SK-N-SH (cell line): ENCODE results near the gene C1orf216. TPM values are rescaled to one million over a fixed set of nuclear protein-coding genes. Genes with fewer than 3 reads are reported as not detected.

Source experiments
- CTCF ChIA-PET: fragments of 300-600, 350-600 bp; formaldehyde crosslinking; extraction: SDS; loops from one replicate; lab custom pipeline; 2021; lab: Yijun Ruan, JAX
- POLR2A ChIA-PET: fragments of 350-600 bp; sonication (Branson Sonifier 250); formaldehyde crosslinking; extraction: SDS; loops from one replicate; lab custom pipeline; 2020; ENCODE audit warnings: antibody characterized with exemption, inconsistent platforms; lab: Yijun Ruan, JAX
- DNase-seq: peaks from one replicate; pipeline ENCODE4 v3.0.0; 2012
- H2AFZ ChIP-seq: fragments of 200-600 bp; sonication (generic); 2 replicates; pipeline ENCODE4 v1.8.1; 2016; ENCODE audit warnings: antibody characterized with exemption, mild to moderate bottlenecking, low read depth
- H3F3A ChIP-seq: fragments of 200-600 bp; sonication (generic); replicated peaks from 2 replicates; pipeline ENCODE3; 2016; ENCODE audit warnings: antibody characterized with exemption, mild to moderate bottlenecking; ENCODE audit not compliant: insufficient read depth
- H3K27ac ChIP-seq, 2 experiments: fragments of 200-500 bp in 1 of 2; fragments of 200-600 bp in 1 of 2; sonication (Bioruptor generic) in 1 of 2; sonication (generic), shearing (Covaris generic) in 1 of 2; 2 replicates each; pipeline versions ENCODE4 v1.5.1 to v1.6.1; 2014 to 2016; ENCODE audit warnings: low read depth in 2 of 2, inconsistent platforms in 1 of 2, low read length in 1 of 2, mild to moderate bottlenecking in 1 of 2, mixed read lengths in 1 of 2
- H3K27me3 ChIP-seq: fragments of 200-600 bp; sonication (generic), shearing (Covaris generic); 2 replicates; pipeline ENCODE4 v1.6.1; 2016; ENCODE audit warnings: mixed run types; ENCODE audit not compliant: insufficient read depth
- H3K36me3 ChIP-seq, 2 experiments: fragments of 200-500 bp in 1 of 2; fragments of 200-600 bp in 1 of 2; sonication (Bioruptor generic) in 1 of 2; sonication (generic) in 1 of 2; replicated peaks in 1 of 2; 2 replicates each; pipeline versions ENCODE3 to v1.5.1; 2014 to 2016; ENCODE audit warnings: low read length in 1 of 2, mild to moderate bottlenecking in 1 of 2; ENCODE audit not compliant: insufficient read depth in 2 of 2, control insufficient read depth in 1 of 2
- H3K4me1 ChIP-seq, 2 experiments: fragments of 200-500 bp in 1 of 2; fragments of 200-600 bp in 1 of 2; sonication (Bioruptor generic) in 1 of 2; sonication (generic), shearing (Covaris generic) in 1 of 2; 2 replicates each; pipeline versions ENCODE4 v1.5.1 to v1.6.1; 2014 to 2016; ENCODE audit warnings: low read depth in 1 of 2, low read length in 1 of 2, mixed run types in 1 of 2; ENCODE audit not compliant: insufficient read depth in 2 of 2, control insufficient read depth in 1 of 2
- H3K4me2 ChIP-seq: fragments of 200-600 bp; sonication (generic), shearing (Covaris generic); 2 replicates; pipeline ENCODE4 v1.6.1; 2017; ENCODE audit warnings: mixed run types
- H3K4me3 ChIP-seq, 2 experiments: fragments of 200-500 bp in 1 of 2; fragments of 200-600 bp in 1 of 2; sonication (Bioruptor generic) in 1 of 2; sonication (generic), shearing (Covaris generic) in 1 of 2; 2 replicates each; pipeline versions ENCODE4 v1.5.1 to v1.8.1; 2014 to 2016; ENCODE audit warnings: low read depth in 2 of 2, inconsistent platforms in 1 of 2, low read length in 1 of 2, mild to moderate bottlenecking in 1 of 2, mixed read lengths in 1 of 2, moderate library complexity in 1 of 2
- H3K79me2 ChIP-seq: fragments of 200-600 bp; sonication (generic); 2 replicates; pipeline ENCODE4 v1.8.1; 2017; ENCODE audit warnings: mild to moderate bottlenecking; ENCODE audit not compliant: insufficient read depth
- H3K9ac ChIP-seq: fragments of 200-600 bp; sonication (generic); 2 replicates; pipeline ENCODE4 v1.6.1; 2017; ENCODE audit warnings: mixed run types
- H3K9me2 ChIP-seq: fragments of 200-600 bp; sonication (generic); 2 replicates; pipeline ENCODE4 v1.6.1; 2017; ENCODE audit warnings: mixed run types
- H3K9me3 ChIP-seq: fragments of 200-600 bp; sonication (generic); 2 replicates; pipeline ENCODE4 v1.6.1; 2017; ENCODE audit warnings: mixed run types, mild to moderate bottlenecking, moderate library complexity
- H4K20me1 ChIP-seq: fragments of 200-600 bp; sonication (generic); 2 replicates; pipeline ENCODE4 v1.6.1; 2017; ENCODE audit warnings: mild to moderate bottlenecking, mixed run types; ENCODE audit not compliant: insufficient read depth
- CHD2 ChIP-seq: fragments of 150-350 bp; IDR thresholded peaks from 2 replicates; pipeline ENCODE4 v1.6.1; 2018; ENCODE audit warnings: low read length; ENCODE audit not compliant: partially characterized antibody
- FOSL2 ChIP-seq: IDR thresholded peaks from 2 replicates; pipeline ENCODE4 v1.4.0; 2012; ENCODE audit warnings: low read depth, mild to moderate bottlenecking, moderate library complexity, borderline replicate concordance
- FOXJ3 ChIP-seq: sonication (generic); formaldehyde crosslinking; IDR thresholded peaks from 2 replicates; pipeline ENCODE4 v1.5.1; 2020; ENCODE audit warnings: mild to moderate bottlenecking, missing genetic modification reagents
- FOXM1 ChIP-seq: IDR thresholded peaks from 2 replicates; pipeline ENCODE4 v1.4.0; 2012; ENCODE audit warnings: low read depth, mild to moderate bottlenecking
- IRF3 ChIP-seq: fragments of 150-350 bp; IDR thresholded peaks from 2 replicates; pipeline ENCODE4 v1.6.1; 2016; ENCODE audit warnings: mild to moderate bottlenecking, low read depth, low read length
- MEF2A ChIP-seq: IDR thresholded peaks from 2 replicates; pipeline ENCODE4 v1.4.0; 2012; ENCODE audit warnings: low read depth, borderline replicate concordance
- MXI1 ChIP-seq: IDR thresholded peaks from 2 replicates; pipeline ENCODE4 v1.6.1; 2012; ENCODE audit warnings: mild to moderate bottlenecking, low read depth, low read length, improper control_type of control experiment
- NFIC ChIP-seq: IDR thresholded peaks from 2 replicates; pipeline ENCODE4 v1.4.0; 2012; ENCODE audit warnings: borderline replicate concordance
- NRF1 ChIP-seq: IDR thresholded peaks from 2 replicates; pipeline ENCODE4 v1.6.1; 2012; ENCODE audit warnings: low read depth, mild to moderate bottlenecking, low read length
- RAD21 ChIP-seq: IDR thresholded peaks from 2 replicates; pipeline ENCODE4 v1.6.1; 2012; ENCODE audit warnings: mild to moderate bottlenecking, low read length
- RCOR1 ChIP-seq: fragments of 150-350 bp; IDR thresholded peaks from 2 replicates; pipeline ENCODE4 v1.6.1; 2017; ENCODE audit warnings: antibody characterized with exemption, low read length
- REST ChIP-seq: IDR thresholded peaks from 2 replicates; pipeline ENCODE4 v1.6.1; 2012; ENCODE audit warnings: mild to moderate bottlenecking, low read depth, low read length, moderate library complexity
- SIN3A ChIP-seq: IDR thresholded peaks from 2 replicates; pipeline ENCODE4 v1.6.1; 2012; ENCODE audit warnings: low read depth, mild to moderate bottlenecking, low read length, moderate library complexity, borderline replicate concordance
- SMC3 ChIP-seq: IDR thresholded peaks from 2 replicates; pipeline ENCODE4 v1.6.1; 2012; ENCODE audit warnings: low read depth, low read length, improper control_type of control experiment
- TCF12 ChIP-seq: IDR thresholded peaks from 2 replicates; pipeline ENCODE4 v1.4.0; 2012
- TEAD4 ChIP-seq: IDR thresholded peaks from 2 replicates; pipeline ENCODE4 v1.4.0; 2012; ENCODE audit warnings: mild to moderate bottlenecking, borderline replicate concordance; ENCODE audit not compliant: insufficient read depth
- YY1 ChIP-seq: IDR thresholded peaks from 2 replicates; pipeline ENCODE4 v1.4.0; 2012; ENCODE audit warnings: low read depth, mild to moderate bottlenecking
- ZBTB33 ChIP-seq: IDR thresholded peaks from 2 replicates; pipeline ENCODE4 v1.4.0; 2012; ENCODE audit warnings: low read depth, borderline replicate concordance
- WGBS: methylation state at CpG from one replicate; pipeline ENCODE4 v1.1.6; 2017; ENCODE audit warnings: low lambda C conversion rate; 5-methylcytosine and 5-hydroxymethylcytosine counted together
- polyA plus RNA-seq, 3 experiments: library from polyadenylated mRNA; depleted of rRNA; stranded (reverse); fragments of >200 nt; gene quantifications; 2 replicates each; pipeline ENCODE4 v1.2.3, GENCODE V29; 2012

The C1orf216 gene
- polyA plus RNA-seq, 1 of the 3 experiments (the other 2 are of a cell fraction) = 20.0 TPM

DNA sequence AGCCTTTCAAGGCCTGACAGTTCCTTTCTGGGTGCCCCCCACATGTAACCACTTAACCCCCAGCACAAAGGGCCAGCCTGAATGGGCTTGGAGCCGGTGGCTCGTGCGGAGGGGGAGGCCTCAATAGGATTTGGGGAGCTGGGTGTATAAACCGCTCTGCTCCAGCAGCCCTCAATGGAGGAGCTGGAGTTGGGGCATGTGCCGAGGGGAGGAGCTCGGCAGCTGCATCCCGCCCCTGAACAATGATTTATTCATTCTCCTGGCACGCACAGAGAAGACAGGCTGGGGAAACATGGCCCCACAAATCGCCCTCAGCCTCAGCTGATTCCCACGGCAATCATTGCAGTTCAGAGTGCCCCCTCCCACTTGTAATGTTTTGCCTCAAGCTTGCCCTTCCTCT lies 6.9 kb upstream of the C1orf216 start (continued):
- TF ChIP-seq YY1 (no peak), ZBTB33 (no peak), TCF12 (no peak), NFIC (no peak), MXI1 (no peak)

GRCh38 chr1:35717911-35718476 lies 690 bp downstream of the C1orf216 start:
- peak overlapping the region; percentile 80 for H3K9ac ChIP-seq
- peak; percentile 60 for DNase-seq
- H3K9me3 ChIP-seq = no peaks in the 10 kb centered on the region
- no peaks in the 10 kb centered on the region for H3K9me2 ChIP-seq
- peaks cover 0 to 24% of the 10 kb centered on the region in 2 experiments; a peak in 2 of 4 replicates for H3K4me1 ChIP-seq
- peaks cover 43% of the 10 kb centered on the region; the same call in 1 of the 2 replicates for H3K79me2 ChIP-seq
- H3K27me3 ChIP-seq = no peaks in the 10 kb centered on the region
- H3K36me3 ChIP-seq = peaks cover 12 to 13% of the 10 kb centered on the region in 2 experiments
- H3K4me2 ChIP-seq = peak overlapping the region; percentile 92
- H2AFZ ChIP-seq = peak overlapping the region; percentile 85
- peaks cover 16% of the 10 kb centered on the region for H3F3A ChIP-seq
- WGBS = 5% methylated on average over 10 of the region's 10 CpGs
- ChIA-PET CTCF (interaction anchor here (0.6 to 5.6 kb wide), 9 partner anchors 9 to 300 kb away, joined by 3 to 124 read pairs (median 3); no protein-coding TSS in a partner anchor), POLR2A (interaction anchor here (0.9 to 1.4 kb wide), 3 partner anchors 10 to 267 kb away, joined by 3 read pairs; no protein-coding TSS in a partner anchor)
- peak overlapping the region; percentile 71 to 85 for H3K4me3 ChIP-seq
- H3K27ac ChIP-seq = peak overlapping the region; percentile 74 to 80
- no peak for TF ChIP-seq IRF3
- 0 out of 2 replicates have a peak, but pooled peaks have one; percentile 22 for TF ChIP-seq NFIC
- TF ChIP-seq RCOR1 = no peak
- TF ChIP-seq MEF2A = no peak
- TF ChIP-seq FOXM1 = no peak
- no peak for TF ChIP-seq FOXJ3 (CRISPR knock-in tag)
- no peak for TF ChIP-seq MXI1
- peaks cover 10% of the 10 kb centered on the region for H4K20me1 ChIP-seq

DNA sequence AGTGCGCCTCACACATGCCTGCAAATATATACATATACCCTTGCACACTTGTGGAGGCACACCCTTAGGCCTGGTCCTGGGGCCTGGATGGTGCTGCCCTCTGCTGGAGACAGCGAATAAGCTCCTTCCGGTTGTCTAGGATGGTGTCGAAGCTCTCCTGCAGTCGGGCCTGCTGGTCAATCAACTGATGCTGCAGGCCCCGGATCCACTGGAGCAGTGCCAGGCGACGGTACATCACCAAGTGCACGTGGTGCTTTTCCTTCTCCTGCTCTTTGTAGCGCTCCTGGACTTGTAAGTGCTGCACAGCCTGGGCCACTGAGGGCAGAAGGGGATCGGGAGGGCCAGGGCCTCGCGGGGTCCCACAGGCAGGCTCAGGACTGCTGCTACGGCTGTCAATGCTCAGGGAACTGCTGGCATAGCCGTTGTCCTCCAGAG lies 3.1 kb downstream of the C1orf216 start:
- no peaks in the 10 kb centered on the region for H3K9me2 ChIP-seq
- peaks cover 12 to 13% of the 10 kb centered on the region in 2 experiments for H3K36me3 ChIP-seq
- H3F3A ChIP-seq = peaks cover 16% of the 10 kb centered on the region
- no peak overlapping the region for H2AFZ ChIP-seq
- ChIA-PET CTCF (interaction anchor here (0.6 to 5.6 kb wide), 48 partner anchors 9 to 525 kb away, joined by 3 to 124 read pairs (median 4); partner anchors contain the start of genes CLSPN, KIAA0319L, PSMB2 and TFAP2E), POLR2A (interaction anchor here (1.0 to 2.0 kb wide), 5 partner anchors 8 to 147 kb away, joined by 3 to 8 read pairs (median 4); partner anchors contain the start of genes CLSPN and TFAP2E)
- peak; percentile 90 for DNase-seq
- peak overlapping the region in 1 of 2 experiments; percentile 40; a peak in 2 of 4 replicates for H3K27ac ChIP-seq
- H3K4me2 ChIP-seq = peak overlapping the region; percentile 52
- no peaks in the 10 kb centered on the region for H3K27me3 ChIP-seq
- H3K4me1 ChIP-seq = peaks cover 0 to 24% of the 10 kb centered on the region in 2 experiments; a peak in 2 of 4 replicates
- no peaks in the 10 kb centered on the region for H3K9me3 ChIP-seq
- peak overlapping the region; percentile 10 to 46; a peak in 1 of 4 replicates for H3K4me3 ChIP-seq
- H4K20me1 ChIP-seq = peaks cover 10% of the 10 kb centered on the region
- peaks cover 43% of the 10 kb centered on the region; the same call in 1 of the 2 replicates for H3K79me2 ChIP-seq
- 25% methylated on average over 12 of the region's 15 CpGs for WGBS
- H3K9ac ChIP-seq = no peak overlapping the region
- TF ChIP-seq NRF1 (no peak), CHD2 (peak; percentile 30), SIN3A (no peak), MEF2A (no peak), SMC3 (peak; percentile 71), FOSL2 (no peak), TEAD4 (no peak), RAD21 (peak; percentile 80), MXI1 (peak; percentile 86), REST (no peak)
